ENCODE results near the gene FCSK.

FCSK gene

GRCh38 chr16:70526403-70526802 is 72.0 kb downstream of the FCSK start:
- DNase-seq = no peak

DNA sequence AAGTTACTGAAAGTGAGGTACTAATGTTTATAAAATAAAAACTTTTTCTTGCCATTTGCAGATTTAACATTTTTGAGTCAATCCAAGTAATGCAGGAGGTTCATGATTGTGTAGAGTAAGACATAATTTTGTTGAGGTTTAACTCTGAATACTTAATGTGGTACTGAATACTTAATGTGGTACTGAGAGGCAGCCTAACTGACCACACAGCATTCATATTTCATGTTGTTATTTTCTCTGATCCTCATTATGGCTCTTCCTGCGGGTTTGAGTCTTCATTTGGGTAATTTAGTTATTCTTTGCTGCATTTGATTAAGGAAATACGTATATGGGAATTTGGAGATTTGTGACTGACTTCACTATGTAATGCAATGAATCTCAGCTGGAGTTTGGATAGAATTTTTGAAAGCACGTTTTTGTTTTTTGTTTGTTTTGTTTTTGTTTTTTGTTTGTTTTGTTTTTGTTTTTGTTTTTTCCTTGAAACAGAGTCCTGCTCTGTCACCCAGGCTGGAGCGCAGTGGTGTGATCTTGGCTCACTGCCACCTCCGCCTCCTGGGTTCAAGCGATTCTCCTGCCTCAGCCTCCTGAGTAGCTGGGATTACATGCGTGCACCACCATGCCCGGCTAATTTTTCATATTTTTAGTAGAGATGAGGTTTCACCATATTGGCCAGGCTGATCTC is 73.1 kb downstream of the FCSK start:
- no peak for DNase-seq

- peak; percentile 21 to 59 (median 49) for DNase-seq
Measured at GRCh38 chr16:70529051-70529777, 74.8 kb downstream of the FCSK start.

Measured in suppressor macrophage (primary cell).